NT2/D1 (cell line): ENCODE results near the gene LTBP2.

Experiments used
- SUZ12 ChIP-seq: IDR thresholded peaks from 2 replicates; pipeline ENCODE4 v1.6.1; 2011; ENCODE audit not compliant: insufficient read length, insufficient read depth; ENCODE audit errors: extremely low read depth
- YY1 ChIP-seq: IDR thresholded peaks from 2 replicates; pipeline ENCODE4 v1.6.1; 2011; ENCODE audit not compliant: insufficient read length, insufficient read depth
- ZNF274 ChIP-seq: IDR thresholded peaks from 2 replicates; pipeline ENCODE4 v1.6.1; 2011; ENCODE audit warnings: mild to moderate bottlenecking, low read depth, low read length

- no peak for TF ChIP-seq YY1
- TF ChIP-seq SUZ12, result no peak
- TF ChIP-seq ZNF274, result no peak
These were observed 20.1 kb downstream of the LTBP2 start for GRCh38 chr14:74591899-74592298.
